H9 (cell line): ENCODE data around the gene HMGA1. TPM values are rescaled to one million over a fixed set of nuclear protein-coding genes. Genes with fewer than 3 reads are reported as not detected.

Experiments used
- DNase-seq: peaks from one replicate; pipeline ENCODE4 v3.0.0-alpha.2; 2017
- H2AFZ ChIP-seq: one replicate; pipeline ENCODE4 v1.6.1; 2013; ENCODE audit warnings: mild to moderate bottlenecking, low read length, control low read depth, moderate library complexity
- H2AK5ac ChIP-seq: 2 replicates; pipeline ENCODE4 v1.6.1; 2013; ENCODE audit warnings: low read length, control low read depth, mixed read lengths; ENCODE audit not compliant: insufficient read length
- H2BK120ac ChIP-seq: one replicate; pipeline ENCODE4 v1.6.1; 2013; ENCODE audit warnings: low read depth, mild to moderate bottlenecking, low read length, control low read depth, inconsistent platforms; ENCODE audit not compliant: poor library complexity, severe bottlenecking
- H2BK12ac ChIP-seq: 2 replicates; pipeline ENCODE4 v1.6.1; 2013; ENCODE audit warnings: low read length, control low read depth, mixed read lengths, low read depth; ENCODE audit not compliant: insufficient read length
- H2BK15ac ChIP-seq: 2 replicates; pipeline ENCODE4 v1.6.1; 2013; ENCODE audit warnings: low read depth, low read length, control low read depth
- H2BK20ac ChIP-seq: one replicate; pipeline ENCODE4 v1.6.1; 2013; ENCODE audit warnings: low read depth, mild to moderate bottlenecking, low read length, control low read depth, inconsistent platforms; ENCODE audit not compliant: poor library complexity, severe bottlenecking
- H2BK5ac ChIP-seq: 2 replicates; pipeline ENCODE4 v1.6.1; 2013; ENCODE audit warnings: low read length, control low read depth, mixed read lengths; ENCODE audit not compliant: insufficient read length
- H3K14ac ChIP-seq: 2 replicates; pipeline ENCODE4 v1.6.1; 2013; ENCODE audit warnings: low read length, control low read depth; ENCODE audit not compliant: insufficient read depth
- H3K18ac ChIP-seq: 2 replicates; pipeline ENCODE4 v1.6.1; 2013; ENCODE audit warnings: low read depth, mild to moderate bottlenecking, mixed read lengths, low read length, control low read depth; ENCODE audit not compliant: insufficient read length
- H3K23ac ChIP-seq: 2 replicates; pipeline ENCODE4 v1.6.1; 2013; ENCODE audit warnings: low read length, control low read depth, mixed read lengths, low read depth; ENCODE audit not compliant: insufficient read length
- H3K23me2 ChIP-seq: 2 replicates; pipeline ENCODE4 v1.6.1; 2013; ENCODE audit warnings: low read depth, mild to moderate bottlenecking, mixed read lengths, low read length, control low read depth; ENCODE audit not compliant: insufficient read length, poor library complexity, severe bottlenecking
- H3K27ac ChIP-seq: 2 replicates; pipeline ENCODE4 v1.5.1; 2013; ENCODE audit warnings: low read length, control low read depth, mixed read lengths, low read depth; ENCODE audit not compliant: insufficient read length
- H3K27me3 ChIP-seq: 2 replicates; pipeline ENCODE4 v1.6.1; 2013; ENCODE audit warnings: low read length, control low read depth, inconsistent platforms; ENCODE audit not compliant: insufficient read depth
- H3K4ac ChIP-seq: 2 replicates; pipeline ENCODE4 v1.6.1; 2013; ENCODE audit warnings: low read depth, mild to moderate bottlenecking, control low read depth, inconsistent platforms, low read length, moderate library complexity
- H3K4me1 ChIP-seq: 2 replicates; pipeline ENCODE4 v1.6.1; 2013; ENCODE audit warnings: low read length, control low read depth, inconsistent platforms; ENCODE audit not compliant: insufficient read depth
- H3K4me2 ChIP-seq: 2 replicates; pipeline ENCODE4 v1.6.1; 2013; ENCODE audit warnings: low read length, control low read depth, mixed read lengths; ENCODE audit not compliant: insufficient read length, insufficient read depth
- H3K56ac ChIP-seq: 2 replicates; pipeline ENCODE4 v1.6.1; 2013; ENCODE audit warnings: low read depth, mild to moderate bottlenecking, mixed read lengths, low read length, control low read depth; ENCODE audit not compliant: insufficient read length
- H3K79me1 ChIP-seq: 2 replicates; pipeline ENCODE4 v1.6.1; 2013; ENCODE audit warnings: low read depth, mild to moderate bottlenecking, moderate library complexity, low read length, control low read depth, inconsistent platforms; ENCODE audit not compliant: insufficient read depth, poor library complexity, severe bottlenecking
- H3K79me2 ChIP-seq: 2 replicates; pipeline ENCODE4 v1.6.1; 2013; ENCODE audit warnings: low read length, control low read depth, inconsistent platforms; ENCODE audit not compliant: insufficient read depth
- H3K9ac ChIP-seq: 2 replicates; pipeline ENCODE4 v1.6.1; 2013; ENCODE audit warnings: low read length, control low read depth, mixed read lengths; ENCODE audit not compliant: insufficient read length; ENCODE audit errors: extremely low read depth
- H3K9me3 ChIP-seq: one replicate; pipeline ENCODE4 v1.6.1; 2013; ENCODE audit warnings: low read depth, low read length, inconsistent platforms; ENCODE audit not compliant: control insufficient read depth
- H3T11ph ChIP-seq: one replicate; pipeline ENCODE4 v1.6.1; 2013; ENCODE audit warnings: mild to moderate bottlenecking, low read length, control low read depth, inconsistent platforms
- H4K20me1 ChIP-seq: one replicate; pipeline ENCODE4 v1.6.1; 2013; ENCODE audit not compliant: control insufficient read depth, insufficient read length, insufficient read depth
- H4K5ac ChIP-seq: 2 replicates; pipeline ENCODE4 v1.6.1; 2013; ENCODE audit warnings: low read depth, mild to moderate bottlenecking, mixed read lengths, low read length, control low read depth; ENCODE audit not compliant: insufficient read length
- H4K8ac ChIP-seq: replicated peaks from 2 replicates; pipeline ENCODE4 v1.6.1; 2013; ENCODE audit warnings: low read length, control low read depth, mixed read lengths, low read depth; ENCODE audit not compliant: insufficient read length
- H4K91ac ChIP-seq: 2 replicates; pipeline ENCODE4 v1.6.1; 2013; ENCODE audit warnings: low read depth, mild to moderate bottlenecking, moderate library complexity, mixed read lengths, low read length, control low read depth; ENCODE audit not compliant: insufficient read length
- H3K27ac Mint-ChIP-seq, 3 experiments: 2 replicates in 2 of 3; 3 replicates in 1 of 3; pipeline ENCODE4 v1.8.0; 2020 to 2021; ENCODE audit warnings: mixed read lengths in 3 of 3, mild to moderate bottlenecking in 1 of 3, moderate library complexity in 1 of 3
- H3K27me3 Mint-ChIP-seq: 2 replicates; pipeline ENCODE4 v1.8.0; 2021; ENCODE audit warnings: low read depth, mild to moderate bottlenecking, moderate library complexity, mixed read lengths
- H3K36me3 Mint-ChIP-seq, 3 experiments: 2 replicates in 2 of 3; 3 replicates in 1 of 3; pipeline ENCODE4 v1.8.0; 2020 to 2021; ENCODE audit warnings: low read depth in 3 of 3, mixed read lengths in 3 of 3; ENCODE audit not compliant: insufficient read depth in 1 of 3
- H3K4me1 Mint-ChIP-seq, 2 experiments: 2 replicates each; pipeline ENCODE4 v1.8.0; 2020; ENCODE audit warnings: mixed read lengths in 2 of 2
- H3K4me3 Mint-ChIP-seq, 2 experiments: 2 replicates in 1 of 2; 3 replicates in 1 of 2; pipeline ENCODE4 v1.8.0; 2020 to 2021; ENCODE audit warnings: mild to moderate bottlenecking in 2 of 2, mixed read lengths in 2 of 2, moderate library complexity in 1 of 2
- H3K9me3 Mint-ChIP-seq, 2 experiments: 2 replicates in 1 of 2; 3 replicates in 1 of 2; pipeline ENCODE4 v1.8.0; 2020; ENCODE audit warnings: mild to moderate bottlenecking in 2 of 2, mixed read lengths in 2 of 2, moderate library complexity in 1 of 2
- WGBS: extraction: QIAGEN DNeasy Blood & Tissue Kit; methylation state at CpG from one replicate; pipeline ENCODE4 v1.1.7; 2013; ENCODE audit warnings: missing lambda C conversion rate, low lambda C conversion rate, mixed read lengths; ENCODE audit not compliant: insufficient read length; ENCODE audit errors: extremely low coverage; 5-methylcytosine and 5-hydroxymethylcytosine counted together
- total RNA-seq: library from RNA; stranded (reverse); gene quantifications from 2 replicates; pipeline ENCODE4 v1.2.1, GENCODE V29; 2021
- TF ChIP-seq, protein P1 (sequence below): fragments of 200-600 bp; sonication (generic); conservative IDR thresholded peaks from 3 replicates; pipeline ENCODE4 v1.8.0; 2021; ENCODE audit warnings: antibody characterized with exemption, mild to moderate bottlenecking

HMGA1 gene
- total RNA-seq, 1 experiment from 2014 or later: 2,116 TPM

- Mint-ChIP-seq H3K4me3 (peak overlapping the region in 1 of 2 experiments; percentile 63; a peak in 1 of 5 replicates), H3K4me1 (peaks cover 42 to 44% of the 10 kb centered on the region in 2 experiments), H3K9me3 (no peaks in the 10 kb centered on the region), H3K36me3 (no peaks in the 10 kb centered on the region), H3K27ac (peak overlapping the region; percentile 87 to 97 (median 97); a peak in 6 of 7 replicates), H3K27me3 (no peaks in the 10 kb centered on the region; the same call in 1 of the 2 replicates)
- Histone ChIP-seq H3K23me2 (no peaks in the 10 kb centered on the region), H2AK5ac (no peak overlapping the region), H3K79me2 (no peaks in the 10 kb centered on the region), H3K9me3 (no peaks in the 10 kb centered on the region), H3K27me3 (no peaks in the 10 kb centered on the region), H3K56ac (no peak overlapping the region), H2BK120ac (no peak overlapping the region), H4K8ac (no peak overlapping the region), H3K79me1 (no peaks in the 10 kb centered on the region), H3K27ac (peak overlapping the region; percentile 67), H4K20me1 (no peaks in the 10 kb centered on the region), H4K5ac (no peak overlapping the region), H3K4ac (no peak overlapping the region), H2BK15ac (no peak overlapping the region), H3K23ac (no peak overlapping the region), H2BK20ac (no peak overlapping the region), H4K91ac (no peak overlapping the region), H3T11ph (no peak overlapping the region), H3K4me1 (peaks cover 15% of the 10 kb centered on the region; the same call in 1 of the 2 replicates), H2BK5ac (no peak overlapping the region), H3K14ac (peak overlapping the region; percentile 44), H3K4me2 (peak overlapping the region; percentile 5), H2BK12ac (no peak overlapping the region), H3K9ac (no peak overlapping the region), H2AFZ (no peak overlapping the region), H3K18ac (peak overlapping the region; percentile 25)
- WGBS: no CpG with 5 or more reads among the region's 15 CpGs
- TF ChIP-seq, protein P1, sequence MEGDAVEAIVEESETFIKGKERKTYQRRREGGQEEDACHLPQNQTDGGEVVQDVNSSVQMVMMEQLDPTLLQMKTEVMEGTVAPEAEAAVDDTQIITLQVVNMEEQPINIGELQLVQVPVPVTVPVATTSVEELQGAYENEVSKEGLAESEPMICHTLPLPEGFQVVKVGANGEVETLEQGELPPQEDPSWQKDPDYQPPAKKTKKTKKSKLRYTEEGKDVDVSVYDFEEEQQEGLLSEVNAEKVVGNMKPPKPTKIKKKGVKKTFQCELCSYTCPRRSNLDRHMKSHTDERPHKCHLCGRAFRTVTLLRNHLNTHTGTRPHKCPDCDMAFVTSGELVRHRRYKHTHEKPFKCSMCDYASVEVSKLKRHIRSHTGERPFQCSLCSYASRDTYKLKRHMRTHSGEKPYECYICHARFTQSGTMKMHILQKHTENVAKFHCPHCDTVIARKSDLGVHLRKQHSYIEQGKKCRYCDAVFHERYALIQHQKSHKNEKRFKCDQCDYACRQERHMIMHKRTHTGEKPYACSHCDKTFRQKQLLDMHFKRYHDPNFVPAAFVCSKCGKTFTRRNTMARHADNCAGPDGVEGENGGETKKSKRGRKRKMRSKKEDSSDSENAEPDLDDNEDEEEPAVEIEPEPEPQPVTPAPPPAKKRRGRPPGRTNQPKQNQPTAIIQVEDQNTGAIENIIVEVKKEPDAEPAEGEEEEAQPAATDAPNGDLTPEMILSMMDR: peak; percentile 48; the same call in 2 of the 3 replicates
- DNase-seq: peak; percentile 82
Measured at GRCh38 chr6:34226731-34227586, 9.7 kb upstream of the HMGA1 start.
